Measurements from ENCODE around the gene ALDH3B2.
"Not testable (repeated sequence)": the region's sequence is repeated elsewhere in the genome, so short reads cannot be mapped to it uniquely, and the experiment has no call there.

The ALDH3B2 gene

DNA sequence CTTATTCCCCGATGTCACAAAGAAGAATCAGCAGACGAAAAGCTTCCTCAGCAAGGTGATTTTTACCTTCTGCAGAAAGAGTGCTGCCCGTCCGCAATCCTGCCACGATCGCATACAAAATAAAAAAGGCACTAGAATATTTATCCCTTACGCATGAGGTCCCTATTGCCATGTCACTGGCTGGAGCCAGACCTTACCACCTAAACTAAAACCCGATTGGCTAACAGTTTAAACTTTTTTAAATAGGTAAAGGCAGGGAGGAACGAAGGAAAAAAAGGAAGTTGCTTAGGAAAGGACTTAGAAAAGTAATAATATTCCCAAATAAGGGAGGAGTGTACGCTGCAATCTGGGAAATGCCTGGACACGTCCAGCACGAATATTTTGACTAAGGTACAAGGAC lies 21.2 kb upstream of the ALDH3B2 start:
- H3K27ac ChIP-seq: no peak overlapping the region
- DNase-seq (ENCODE audit: low spot score): no peak
- ChIA-PET POLR2A (ENCODE audit: low non-redundant PET) (no interaction called here), CTCF (no interaction called here)
- TF ChIP-seq CTCF (conservative IDR thresholded peaks at IDR 0.05; ENCODE audit: low read depth): no peak

- no peak for TF ChIP-seq CTCF (conservative IDR thresholded peaks at IDR 0.05; ENCODE audit: low read depth)
- DNase-seq (ENCODE audit: low spot score): no peak
- POLR2A ChIA-PET (ENCODE audit: low non-redundant PET): no interaction called here
- no peak overlapping the region for H3K27ac ChIP-seq
- CTCF ChIA-PET: no interaction called here
Observed at GRCh38 chr11:67694875-67695555, 20.6 kb upstream of the ALDH3B2 start.

DNA sequence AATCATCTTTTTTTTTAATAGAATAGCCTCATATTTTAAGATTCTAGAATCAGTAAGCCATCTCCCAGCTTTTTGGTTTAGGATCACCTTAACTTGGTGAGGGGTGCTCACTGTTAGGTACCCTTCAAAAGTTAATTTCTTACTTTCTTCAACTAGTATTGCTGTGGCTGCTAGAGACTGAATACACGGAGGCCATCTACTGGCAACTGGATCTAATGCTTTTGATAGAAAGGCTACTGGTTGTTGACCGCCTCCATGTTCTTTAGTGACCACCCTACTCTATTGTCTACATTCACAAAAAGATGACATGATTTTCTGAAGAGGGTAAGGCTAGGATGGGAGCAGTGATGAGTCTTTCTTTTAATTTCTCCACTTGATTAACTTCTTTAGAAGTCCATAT lies 16.7 kb upstream of the ALDH3B2 start:
- DNase-seq (ENCODE audit: low spot score): no peak
- POLR2A ChIA-PET (ENCODE audit: low non-redundant PET): no interaction called here

GRCh38 chr11:67689178-67689577 lies 14.8 kb upstream of the ALDH3B2 start:
- H3K27ac ChIP-seq: no peak overlapping the region
- no peak for TF ChIP-seq CTCF (conservative IDR thresholded peaks at IDR 0.05; ENCODE audit: low read depth)
- ChIA-PET CTCF (no interaction called here), POLR2A (ENCODE audit: low non-redundant PET) (no interaction called here)
- no peak for DNase-seq (ENCODE audit: low spot score)

More for the DNA sequence above, 16.7 kb upstream of the ALDH3B2 start:
- CTCF ChIA-PET: interaction anchor here (0.5 to 2.5 kb wide), 8 partner anchors 13 to 665 kb away, joined by 3 to 9 read pairs (median 3); no protein-coding TSS in a partner anchor
- TF ChIP-seq CTCF (conservative IDR thresholded peaks at IDR 0.05; ENCODE audit: low read depth): 0 out of 2 replicates have a peak, but pooled peaks have one; percentile 18
- no peak overlapping the region for H3K27ac ChIP-seq

GRCh38 chr11:67687986-67688385 lies 13.6 kb upstream of the ALDH3B2 start:
- TF ChIP-seq CTCF (conservative IDR thresholded peaks at IDR 0.05; ENCODE audit: low read depth): no peak
- DNase-seq (ENCODE audit: low spot score): no peak
- POLR2A ChIA-PET (ENCODE audit: low non-redundant PET): no interaction called here
- CTCF ChIA-PET: no interaction called here
- no peak overlapping the region for H3K27ac ChIP-seq

- CTCF ChIA-PET; DNase-seq (ENCODE audit: low spot score); POLR2A ChIA-PET (ENCODE audit: low non-redundant PET); H3K27ac ChIP-seq: not testable (repeated sequence)
Observed at GRCh38 chr11:67685641-67686332, 11.4 kb upstream of the ALDH3B2 start.

DNA sequence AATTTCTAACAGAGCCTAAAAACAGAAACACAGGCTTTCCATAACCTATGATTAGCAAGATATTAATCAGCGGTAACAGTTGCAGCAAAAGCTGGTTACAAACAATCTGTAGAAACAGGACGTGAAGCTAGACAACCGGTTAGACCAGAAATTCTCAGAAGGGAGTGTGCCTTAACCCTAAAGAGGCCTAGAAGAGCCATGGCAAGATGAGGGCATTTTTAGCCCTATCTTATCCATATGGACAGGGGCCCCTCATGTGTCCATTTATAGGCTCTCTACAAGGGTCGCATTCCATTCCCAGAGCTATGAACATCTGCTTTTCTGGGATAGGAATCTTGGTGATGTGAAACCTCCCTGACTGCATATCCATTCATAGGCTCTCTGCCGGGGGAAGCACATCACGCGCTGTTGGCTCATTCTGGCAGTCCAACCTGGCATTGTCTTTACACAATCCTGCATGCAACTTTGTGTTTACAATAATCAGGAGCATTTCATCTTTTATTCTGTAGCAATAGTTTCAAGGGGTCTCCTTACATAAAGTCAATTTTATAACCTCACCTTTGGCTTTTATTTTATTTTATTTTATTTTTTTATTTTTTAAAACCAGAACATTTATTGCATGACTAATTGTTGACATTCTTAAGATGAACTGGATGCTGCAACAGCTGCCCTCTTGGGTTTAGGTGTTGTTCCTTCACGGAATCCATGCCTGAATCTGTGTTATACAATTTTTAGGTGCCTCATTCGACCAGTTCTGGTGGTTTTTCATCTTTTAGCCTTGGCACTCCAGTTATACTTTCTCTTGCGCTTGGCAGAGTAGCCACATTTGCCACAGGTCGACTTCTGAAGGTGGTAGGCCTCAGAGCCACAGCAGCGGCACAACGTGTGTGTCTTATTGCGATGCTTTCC lies 8.0 kb upstream of the ALDH3B2 start:
- H3K27ac ChIP-seq; POLR2A ChIA-PET (ENCODE audit: low non-redundant PET); DNase-seq (ENCODE audit: low spot score): not testable (repeated sequence)
- CTCF ChIA-PET: interaction anchor here (1.4 kb wide), 1 partner anchor 23 kb away, joined by 5 read pairs; no protein-coding TSS in a partner anchor

Measured in RWPE1 (cell line).